HCT116 (cell line): ENCODE results near the gene ARFGAP1.

Experiments
- EZH2phosphoT487 ChIP-seq: fragments of 200-600 bp; IDR thresholded peaks from 2 replicates; pipeline ENCODE4 v1.6.1; 2018; ENCODE audit warnings: antibody characterized with exemption, borderline replicate concordance
- JUND ChIP-seq: IDR thresholded peaks from 2 replicates; pipeline ENCODE4 v1.6.1; 2012
- POLR2AphosphoS5 ChIP-seq: IDR thresholded peaks from 2 replicates; pipeline ENCODE4 v1.6.1; 2011; ENCODE audit warnings: mild to moderate bottlenecking, low read depth, low read length, moderate library complexity
- TCF7L2 ChIP-seq: IDR thresholded peaks from 2 replicates; pipeline ENCODE4 v1.7.0; 2011; ENCODE audit warnings: borderline replicate concordance, inconsistent platforms; ENCODE audit not compliant: insufficient read depth, insufficient read length; ENCODE audit errors: extremely low read depth
- YY1 ChIP-seq: IDR thresholded peaks from 2 replicates; pipeline ENCODE4 v1.6.1; 2011; ENCODE audit warnings: low read length, low read depth, moderate library complexity, mild to moderate bottlenecking; ENCODE audit not compliant: insufficient replicate concordance; ENCODE audit errors: extremely low read depth
- ZFX ChIP-seq: fragments of 450-650 bp; IDR thresholded peaks from 2 replicates; pipeline ENCODE4 v1.6.1; 2017
- TF ChIP-seq, protein P1 (sequence below), 3 experiments: fragments of 200-600 bp in 1 of 3; sonication (generic) in 1 of 3; IDR thresholded peaks in 2 of 3; conservative IDR thresholded peaks in 1 of 3; 2 replicates each; pipeline ENCODE4 v1.5.1; 2012 to 2017; ENCODE audit warnings: low read depth in 2 of 3, low read length in 2 of 3, antibody characterized with exemption in 1 of 3, borderline replicate concordance in 1 of 3, control low read depth in 1 of 3, mild to moderate bottlenecking in 1 of 3, mixed read lengths in 1 of 3, mixed run types in 1 of 3, moderate library complexity in 1 of 3; ENCODE audit not compliant: insufficient read depth in 1 of 3
- TF ChIP-seq, protein P2 (sequence below): IDR thresholded peaks from 2 replicates; pipeline ENCODE4 v1.6.1; 2012

GRCh38 chr20:63284544-63284949 lies 11.9 kb downstream of the ARFGAP1 start:
- TF ChIP-seq JUND (no peak), POLR2AphosphoS5 (no peak; the same call in 1 of the 2 replicates), EZH2phosphoT487 (no peak), TCF7L2 (no peak), YY1 (no peak), ZFX (no peak)
- TF ChIP-seq, protein P1, sequence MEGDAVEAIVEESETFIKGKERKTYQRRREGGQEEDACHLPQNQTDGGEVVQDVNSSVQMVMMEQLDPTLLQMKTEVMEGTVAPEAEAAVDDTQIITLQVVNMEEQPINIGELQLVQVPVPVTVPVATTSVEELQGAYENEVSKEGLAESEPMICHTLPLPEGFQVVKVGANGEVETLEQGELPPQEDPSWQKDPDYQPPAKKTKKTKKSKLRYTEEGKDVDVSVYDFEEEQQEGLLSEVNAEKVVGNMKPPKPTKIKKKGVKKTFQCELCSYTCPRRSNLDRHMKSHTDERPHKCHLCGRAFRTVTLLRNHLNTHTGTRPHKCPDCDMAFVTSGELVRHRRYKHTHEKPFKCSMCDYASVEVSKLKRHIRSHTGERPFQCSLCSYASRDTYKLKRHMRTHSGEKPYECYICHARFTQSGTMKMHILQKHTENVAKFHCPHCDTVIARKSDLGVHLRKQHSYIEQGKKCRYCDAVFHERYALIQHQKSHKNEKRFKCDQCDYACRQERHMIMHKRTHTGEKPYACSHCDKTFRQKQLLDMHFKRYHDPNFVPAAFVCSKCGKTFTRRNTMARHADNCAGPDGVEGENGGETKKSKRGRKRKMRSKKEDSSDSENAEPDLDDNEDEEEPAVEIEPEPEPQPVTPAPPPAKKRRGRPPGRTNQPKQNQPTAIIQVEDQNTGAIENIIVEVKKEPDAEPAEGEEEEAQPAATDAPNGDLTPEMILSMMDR (IDR thresholded peaks at IDR 0.05 in 2 of 3, conservative IDR thresholded peaks at IDR 0.05 in 1 of 3; ENCODE audit: borderline replicate concordance in 1 of 3, insufficient read depth in 1 of 3, low read depth in 2 of 3, low read length in 2 of 3): no peak
- TF ChIP-seq, protein P2, sequence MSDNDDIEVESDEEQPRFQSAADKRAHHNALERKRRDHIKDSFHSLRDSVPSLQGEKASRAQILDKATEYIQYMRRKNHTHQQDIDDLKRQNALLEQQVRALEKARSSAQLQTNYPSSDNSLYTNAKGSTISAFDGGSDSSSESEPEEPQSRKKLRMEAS: no peak
